GM12873 (cell line): ENCODE results near the gene SHMT1.

Source experiments
- TF ChIP-seq, protein P1 (sequence below): IDR thresholded peaks from 2 replicates; pipeline ENCODE4 v1.5.1; 2012; ENCODE audit warnings: low read depth, mild to moderate bottlenecking, moderate library complexity, low read length, control low read depth; ENCODE audit not compliant: insufficient read depth; ENCODE audit errors: missing control alignments

SHMT1 gene

DNA sequence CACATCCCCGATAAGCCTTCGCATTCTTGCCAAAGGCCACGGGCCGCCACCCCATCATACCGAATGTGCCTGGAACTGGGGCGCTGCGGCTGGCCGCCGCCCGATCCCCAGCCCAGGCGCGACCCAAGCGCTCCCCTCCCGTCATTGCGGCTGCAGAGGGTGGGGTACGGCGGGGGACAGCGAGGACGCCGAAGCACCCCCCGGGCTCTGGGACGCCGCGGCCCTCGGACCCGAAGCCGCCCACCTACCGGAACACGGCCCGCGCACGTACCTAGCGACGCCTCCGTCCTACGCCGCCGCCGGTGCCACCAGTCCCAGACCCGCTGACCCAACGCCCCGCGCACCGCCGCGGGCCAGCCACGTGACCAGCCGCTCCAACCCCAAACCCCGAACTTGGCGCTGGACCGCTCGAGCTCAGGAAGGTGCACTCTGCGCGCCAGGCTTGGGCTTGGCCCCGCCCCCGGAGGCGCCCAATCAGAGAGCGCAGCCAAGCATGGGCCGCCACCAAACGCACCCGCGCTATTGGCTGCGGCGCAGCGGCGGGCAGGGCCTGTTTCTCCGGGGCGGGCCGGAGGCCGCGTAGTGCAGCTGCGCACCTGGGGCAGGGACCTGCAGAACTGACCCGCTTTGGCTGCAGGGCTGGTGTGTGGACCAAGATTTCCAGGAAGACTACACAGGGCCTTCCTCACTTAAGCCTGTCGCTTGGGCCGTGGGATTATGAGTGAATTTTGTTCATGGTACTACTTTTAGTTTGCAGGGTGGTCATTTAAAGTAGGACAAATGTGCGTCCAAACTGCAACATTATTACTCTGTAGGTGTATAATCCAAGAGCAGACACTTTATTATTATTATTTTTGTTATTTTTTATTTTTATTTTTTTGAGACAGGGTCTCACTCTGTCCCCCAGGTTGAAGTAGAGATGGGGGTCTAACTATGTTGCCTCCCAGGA, at the start of gene SHMT1:
Gene SHMT1 (minus strand): TSS at position 450 of the 949 bp plus-strand sequence. CDS start 7,569 bp downstream, outside the sequence.
- TF ChIP-seq, protein P1, sequence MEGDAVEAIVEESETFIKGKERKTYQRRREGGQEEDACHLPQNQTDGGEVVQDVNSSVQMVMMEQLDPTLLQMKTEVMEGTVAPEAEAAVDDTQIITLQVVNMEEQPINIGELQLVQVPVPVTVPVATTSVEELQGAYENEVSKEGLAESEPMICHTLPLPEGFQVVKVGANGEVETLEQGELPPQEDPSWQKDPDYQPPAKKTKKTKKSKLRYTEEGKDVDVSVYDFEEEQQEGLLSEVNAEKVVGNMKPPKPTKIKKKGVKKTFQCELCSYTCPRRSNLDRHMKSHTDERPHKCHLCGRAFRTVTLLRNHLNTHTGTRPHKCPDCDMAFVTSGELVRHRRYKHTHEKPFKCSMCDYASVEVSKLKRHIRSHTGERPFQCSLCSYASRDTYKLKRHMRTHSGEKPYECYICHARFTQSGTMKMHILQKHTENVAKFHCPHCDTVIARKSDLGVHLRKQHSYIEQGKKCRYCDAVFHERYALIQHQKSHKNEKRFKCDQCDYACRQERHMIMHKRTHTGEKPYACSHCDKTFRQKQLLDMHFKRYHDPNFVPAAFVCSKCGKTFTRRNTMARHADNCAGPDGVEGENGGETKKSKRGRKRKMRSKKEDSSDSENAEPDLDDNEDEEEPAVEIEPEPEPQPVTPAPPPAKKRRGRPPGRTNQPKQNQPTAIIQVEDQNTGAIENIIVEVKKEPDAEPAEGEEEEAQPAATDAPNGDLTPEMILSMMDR = no peak

DNA sequence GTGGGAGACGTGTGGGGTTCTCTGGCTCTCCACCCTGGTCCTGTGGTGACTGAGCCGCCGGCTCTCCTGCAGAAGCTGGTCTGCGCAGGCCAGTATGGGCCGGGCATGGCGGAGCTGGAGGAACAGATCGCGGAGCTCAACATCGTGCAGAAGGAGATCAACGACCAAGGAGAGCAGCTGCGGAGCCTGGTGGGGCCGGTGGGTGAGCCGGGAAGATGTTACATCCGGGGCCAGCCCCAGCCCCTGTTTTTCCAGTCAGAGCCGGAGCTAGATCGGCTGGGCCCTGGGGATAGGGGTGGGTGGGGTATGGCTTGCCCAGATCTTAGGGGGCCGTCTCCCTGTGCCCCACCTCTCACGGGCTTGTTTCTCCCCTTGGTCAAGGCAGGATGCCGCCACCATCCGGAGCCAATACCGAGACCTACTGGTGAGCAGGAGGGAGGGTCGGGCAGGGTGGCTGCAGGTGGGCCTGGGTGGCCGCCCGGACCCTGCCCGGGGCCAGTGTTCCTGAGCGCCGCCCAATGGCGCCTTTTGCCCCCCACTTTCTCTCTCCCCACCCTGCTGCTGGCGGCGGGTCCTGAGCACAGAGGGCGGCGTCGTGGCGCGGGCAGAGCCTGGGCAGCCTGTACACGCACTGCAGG, 19.2 kb upstream of the SHMT1 start:
- TF ChIP-seq, protein P1 = no peak

DNA sequence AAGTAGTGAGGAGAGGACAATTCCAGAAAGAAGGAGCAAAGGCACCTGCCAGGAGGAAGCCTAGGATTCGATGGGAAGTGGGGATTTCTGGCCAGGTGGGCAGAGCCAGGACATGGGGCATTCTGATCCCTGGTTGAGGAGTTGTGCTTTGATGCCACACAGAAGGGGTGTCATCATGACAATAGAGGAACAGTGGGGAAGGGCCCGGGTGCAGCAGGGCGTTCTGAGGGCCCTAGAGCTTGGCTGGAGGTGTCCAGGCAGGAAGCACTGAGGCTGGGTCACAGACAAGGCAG, 18.5 kb upstream of the SHMT1 start:
- TF ChIP-seq, protein P1 = no peak

DNA sequence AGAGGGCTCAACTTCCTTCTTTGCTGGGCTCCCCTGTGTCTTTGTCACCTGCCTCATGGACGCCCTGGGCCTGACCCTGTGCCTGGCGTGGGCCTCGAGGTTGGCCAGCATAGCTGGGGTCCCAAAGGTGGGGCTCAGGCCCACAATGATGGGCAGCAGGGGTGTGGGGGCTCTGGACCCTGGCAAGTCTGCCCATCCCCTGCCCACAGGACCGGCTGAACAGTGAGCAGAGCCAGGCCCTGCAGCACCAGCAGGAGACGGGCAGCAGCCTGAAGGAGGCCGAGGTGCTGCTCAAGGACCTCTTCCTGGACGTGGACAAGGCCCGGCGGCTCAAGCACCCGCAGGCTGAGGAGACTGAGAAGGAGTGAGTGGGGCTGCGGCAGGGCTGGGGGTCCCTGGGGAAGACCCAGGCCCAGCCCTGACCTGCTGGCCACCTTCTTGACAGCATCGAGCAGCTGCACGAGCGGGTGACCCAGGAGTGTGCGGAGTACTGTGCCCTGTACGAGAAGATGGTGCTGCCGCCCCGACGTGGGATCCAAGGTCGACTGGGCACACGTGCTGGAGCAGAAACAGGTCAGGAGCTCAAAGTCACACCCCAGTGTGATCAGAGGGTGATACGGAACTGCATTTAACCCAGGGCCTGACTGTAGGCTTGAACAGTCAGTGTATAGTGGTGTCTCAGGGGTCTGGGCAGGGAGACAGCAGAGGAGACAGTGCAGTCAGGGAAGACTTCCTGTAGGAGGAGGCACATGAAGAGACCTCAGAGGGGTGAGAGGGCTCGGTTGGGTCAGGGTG, 18.0 kb upstream of the SHMT1 start:
- TF ChIP-seq, protein P1 = no peak

DNA sequence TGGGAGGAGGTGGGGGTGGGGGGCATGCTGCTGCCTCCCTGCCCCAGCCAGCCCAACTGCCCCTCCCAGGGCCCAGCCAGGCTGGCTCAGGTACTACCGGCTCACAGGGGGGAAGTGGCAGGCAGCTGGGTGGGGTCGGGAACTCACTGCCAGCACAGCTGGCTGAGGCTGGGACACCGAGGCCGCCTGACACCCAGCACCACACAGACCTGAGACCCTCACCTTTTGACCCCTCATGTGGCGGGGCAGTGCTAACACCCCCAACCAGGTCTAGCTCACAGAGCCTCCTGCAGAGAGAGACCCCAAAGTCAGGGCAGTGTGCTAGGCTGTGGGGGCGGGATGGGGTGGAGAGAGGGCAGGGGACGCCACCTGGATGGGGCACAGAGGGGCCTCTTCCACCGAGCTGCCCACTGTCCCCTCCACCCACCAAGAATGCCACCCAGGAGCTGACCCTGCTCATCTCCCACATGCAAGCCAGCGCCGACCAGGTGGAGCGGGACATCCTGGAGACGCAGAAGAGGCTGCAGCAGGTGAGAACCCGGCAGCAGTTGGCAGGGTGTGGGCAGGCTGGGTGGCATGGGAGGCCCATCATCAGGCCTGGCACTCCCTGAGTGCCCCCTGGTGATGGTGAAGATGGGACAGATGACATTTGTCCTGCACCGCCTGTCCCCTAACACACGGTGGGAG, 17.3 kb upstream of the SHMT1 start:
- TF ChIP-seq, protein P1 = no peak

DNA sequence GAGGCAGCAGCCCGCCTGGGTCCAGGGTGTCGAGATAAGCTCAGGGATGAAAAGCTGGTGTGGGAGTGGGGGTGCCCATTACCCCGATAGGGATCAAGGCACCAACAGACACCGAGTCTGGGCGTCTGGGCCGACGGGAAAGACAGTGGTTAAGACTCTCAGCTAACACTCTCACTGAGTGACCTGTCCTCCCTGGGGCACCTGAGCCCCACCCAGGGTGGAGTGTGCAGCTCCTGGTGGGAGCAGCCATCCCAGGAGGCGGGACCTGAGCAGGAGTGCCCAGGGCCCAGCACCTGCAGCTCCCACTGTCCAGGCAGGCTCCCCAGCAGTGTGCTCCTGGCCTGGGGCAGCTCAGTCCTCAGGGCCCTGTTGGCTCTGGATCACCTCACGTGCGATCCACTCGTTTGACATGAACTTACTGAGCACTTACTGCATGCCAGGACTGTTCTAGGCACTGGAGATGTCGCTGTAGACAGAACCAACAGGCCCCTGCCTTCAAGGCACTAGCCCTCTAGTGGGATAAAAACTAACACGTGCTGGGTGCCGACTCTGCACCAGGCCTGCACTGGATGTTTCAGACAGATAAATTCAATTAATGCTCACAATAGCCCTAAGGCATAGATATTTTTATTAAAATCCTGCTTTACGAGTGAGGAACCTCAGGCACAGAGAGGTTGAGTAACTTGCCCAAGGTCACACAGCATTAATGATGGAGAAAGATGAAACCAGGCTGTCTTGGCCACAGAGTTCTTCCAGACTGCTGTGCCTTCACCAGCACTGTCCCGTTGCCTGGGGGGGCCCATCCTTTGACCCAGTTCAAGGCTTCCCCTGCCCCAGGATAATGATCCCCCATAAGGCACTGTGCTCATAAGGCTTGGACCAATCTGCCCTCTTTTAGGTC, 16.1 kb upstream of the SHMT1 start:
- TF ChIP-seq, protein P1 = no peak
